Measurements from ENCODE around the gene TAT. TPM values are rescaled to one million over a fixed set of nuclear protein-coding genes. Genes with fewer than 3 reads are reported as not detected.

TAT gene
- not detected for total RNA-seq

GRCh38 chr16:71576971-71577370 lies at the start of gene TAT:
TSS of gene TAT (minus strand) at chr16:71577092. CDS start at chr16:71576415, 677 bp downstream.
- WGBS, 2 donors: 13 to 24% methylated on average over 3 of the region's 3 CpGs
- H3K4me1 ChIP-seq: no peaks in the 10 kb centered on the region
- intact Hi-C loops (cut with DNase I): no loop called here
- H3K27ac ChIP-seq: no peak within 1 kb of the TSS
- no peak within 1 kb of the TSS for H3K4me3 ChIP-seq
- peaks cover 0 to 8% (median 0%) of the 10 kb centered on the region in 4 donors for H3K27me3 ChIP-seq
- no peaks in the 10 kb centered on the region for H3K36me3 ChIP-seq
- DNase-seq: no peak
- no peaks in the 10 kb centered on the region for H3K9me3 ChIP-seq
- no peak for TF ChIP-seq POLR2A (IDR thresholded peaks at IDR 0.05)
- no peak for TF ChIP-seq CTCF (IDR thresholded peaks at IDR 0.05)

- Histone ChIP-seq H3K36me3 (no peaks in the 10 kb centered on the region), H3K9me3 (no peaks in the 10 kb centered on the region), H3K27me3 (peaks cover 0 to 63% (median 14%) of the 10 kb centered on the region in 4 donors), H3K27ac (peak within 1 kb of the TSS; percentile 34 to 74 (median 70)), H3K4me3 (peak within 1 kb of the TSS; percentile 61 to 72 (median 68)), H3K4me1 (peaks cover 9 to 51% (median 12%) of the 10 kb centered on the region in 3 donors)
- no peak for DNase-seq
- 0% methylated on average over 30 of the region's 98 CpGs for WGBS, 2 donors
- intact Hi-C loops (cut with DNase I): no loop called here
- TF ChIP-seq CTCF (IDR thresholded peaks at IDR 0.05): no peak
- no peak for TF ChIP-seq POLR2A (IDR thresholded peaks at IDR 0.05)
Observed at GRCh38 chr16:71626018-71626857, 49.3 kb upstream of the TAT start, which contains the start of gene MARVELD3. TSS of gene MARVELD3 (plus strand) at chr16:71626184. CDS start at chr16:71626230, 46 bp downstream.

- 77 to 91% methylated on average over 7 of the region's 7 CpGs for WGBS, 2 donors
- H3K27me3 ChIP-seq: peaks cover 0 to 70% (median 14%) of the 10 kb centered on the region in 4 donors
Observed at GRCh38 chr16:71625113-71625850, 48.4 kb upstream of the TAT start.

GRCh38 chr16:71623597-71623996 lies 46.7 kb upstream of the TAT start:
- TF ChIP-seq POLR2A (IDR thresholded peaks at IDR 0.05): no peak
- intact Hi-C loops (cut with DNase I): no loop called here
- peaks cover 9 to 26% (median 12%) of the 10 kb centered on the region in 3 donors for H3K4me1 ChIP-seq
- 60 to 80% methylated on average over 3 of the region's 3 CpGs for WGBS, 2 donors
- no peak for DNase-seq
- no peak overlapping the region for H3K27ac ChIP-seq
- H3K27me3 ChIP-seq: peaks cover 0 to 76% (median 14%) of the 10 kb centered on the region in 4 donors
- no peaks in the 10 kb centered on the region for H3K9me3 ChIP-seq
- no peak overlapping the region for H3K4me3 ChIP-seq
- H3K36me3 ChIP-seq: no peaks in the 10 kb centered on the region

More at GRCh38 chr16:71625113-71625850, 48.4 kb upstream of the TAT start:
- Histone ChIP-seq H3K9me3 (no peaks in the 10 kb centered on the region), H3K36me3 (no peaks in the 10 kb centered on the region), H3K4me3 (peak overlapping the region in 2 of 4 donors; percentile 67 to 72), H3K4me1 (peaks cover 9 to 42% (median 12%) of the 10 kb centered on the region in 3 donors), H3K27ac (no peak overlapping the region)
- intact Hi-C loops (cut with DNase I): no loop called here
- DNase-seq: no peak
- TF ChIP-seq CTCF (IDR thresholded peaks at IDR 0.05) (no peak), POLR2A (IDR thresholded peaks at IDR 0.05) (no peak)

- TF ChIP-seq CTCF (IDR thresholded peaks at IDR 0.05) (no peak), POLR2A (IDR thresholded peaks at IDR 0.05) (no peak)
- no peak overlapping the region for H3K4me3 ChIP-seq
- DNase-seq: no peak
- H3K27ac ChIP-seq: no peak overlapping the region
- intact Hi-C loops (cut with DNase I): no loop called here
- no peaks in the 10 kb centered on the region for H3K9me3 ChIP-seq
- H3K4me1 ChIP-seq: peaks cover 9 to 16% (median 12%) of the 10 kb centered on the region in 3 donors
- peaks cover 0 to 61% (median 12%) of the 10 kb centered on the region in 4 donors for H3K27me3 ChIP-seq
- H3K36me3 ChIP-seq: no peaks in the 10 kb centered on the region
Observed at GRCh38 chr16:71622088-71622487, 45.2 kb upstream of the TAT start.
